Vagina (tissue), 2 donors: ENCODE results near the gene ANAPC1.

Experiments used
- POLR2AphosphoS5 ChIP-seq, 2 donors: sonication (generic); formaldehyde crosslinking; IDR thresholded peaks; one replicate each; pipeline ENCODE4 v1.9.0; 2017; ENCODE audit warnings: antibody characterized with exemption in 2 of 2, mild to moderate bottlenecking in 2 of 2, low read depth in 1 of 2; ENCODE audit not compliant: insufficient read depth in 1 of 2
- TF ChIP-seq, protein P1 (sequence below), 3 experiments: fragments of 450-650 bp in 2 of 3; fragments of 200-600 bp in 1 of 3; sonication (generic) in 1 of 3; IDR thresholded peaks; one replicate each; pipeline ENCODE4 v1.5.1; 2017 to 2019; ENCODE audit warnings: antibody characterized with exemption in 3 of 3, mild to moderate bottlenecking in 2 of 3, moderate library complexity in 2 of 3

DNA sequence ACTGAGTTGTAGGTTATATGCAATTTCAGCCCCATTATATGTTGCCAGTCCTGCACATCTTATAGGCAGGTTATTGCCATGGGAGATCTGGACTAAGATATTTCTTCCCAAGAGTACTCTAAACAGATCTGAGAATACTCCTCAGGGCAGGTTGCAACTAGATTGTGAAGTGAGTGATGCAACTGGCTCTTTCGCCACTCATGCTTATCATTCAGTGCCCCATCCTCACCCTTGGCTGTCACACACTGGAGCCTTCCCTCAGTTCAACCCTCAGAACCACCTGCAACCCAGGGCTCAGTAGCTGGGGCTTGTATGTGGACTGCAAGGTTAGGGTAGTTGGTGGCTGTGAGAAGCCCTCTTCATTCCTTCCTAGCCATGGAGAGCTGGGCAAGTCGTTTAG, 28.6 kb upstream of the ANAPC1 start:
- TF ChIP-seq POLR2AphosphoS5 (IDR thresholded peaks at IDR 0.05; ENCODE audit: insufficient read depth in 1 of 2, low read depth in 1 of 2) = no peak
- TF ChIP-seq, protein P1, sequence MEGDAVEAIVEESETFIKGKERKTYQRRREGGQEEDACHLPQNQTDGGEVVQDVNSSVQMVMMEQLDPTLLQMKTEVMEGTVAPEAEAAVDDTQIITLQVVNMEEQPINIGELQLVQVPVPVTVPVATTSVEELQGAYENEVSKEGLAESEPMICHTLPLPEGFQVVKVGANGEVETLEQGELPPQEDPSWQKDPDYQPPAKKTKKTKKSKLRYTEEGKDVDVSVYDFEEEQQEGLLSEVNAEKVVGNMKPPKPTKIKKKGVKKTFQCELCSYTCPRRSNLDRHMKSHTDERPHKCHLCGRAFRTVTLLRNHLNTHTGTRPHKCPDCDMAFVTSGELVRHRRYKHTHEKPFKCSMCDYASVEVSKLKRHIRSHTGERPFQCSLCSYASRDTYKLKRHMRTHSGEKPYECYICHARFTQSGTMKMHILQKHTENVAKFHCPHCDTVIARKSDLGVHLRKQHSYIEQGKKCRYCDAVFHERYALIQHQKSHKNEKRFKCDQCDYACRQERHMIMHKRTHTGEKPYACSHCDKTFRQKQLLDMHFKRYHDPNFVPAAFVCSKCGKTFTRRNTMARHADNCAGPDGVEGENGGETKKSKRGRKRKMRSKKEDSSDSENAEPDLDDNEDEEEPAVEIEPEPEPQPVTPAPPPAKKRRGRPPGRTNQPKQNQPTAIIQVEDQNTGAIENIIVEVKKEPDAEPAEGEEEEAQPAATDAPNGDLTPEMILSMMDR (IDR thresholded peaks at IDR 0.05) = no peak
